ENCODE measurements around the gene DNAH2.

Gene DNAH2, protein sequence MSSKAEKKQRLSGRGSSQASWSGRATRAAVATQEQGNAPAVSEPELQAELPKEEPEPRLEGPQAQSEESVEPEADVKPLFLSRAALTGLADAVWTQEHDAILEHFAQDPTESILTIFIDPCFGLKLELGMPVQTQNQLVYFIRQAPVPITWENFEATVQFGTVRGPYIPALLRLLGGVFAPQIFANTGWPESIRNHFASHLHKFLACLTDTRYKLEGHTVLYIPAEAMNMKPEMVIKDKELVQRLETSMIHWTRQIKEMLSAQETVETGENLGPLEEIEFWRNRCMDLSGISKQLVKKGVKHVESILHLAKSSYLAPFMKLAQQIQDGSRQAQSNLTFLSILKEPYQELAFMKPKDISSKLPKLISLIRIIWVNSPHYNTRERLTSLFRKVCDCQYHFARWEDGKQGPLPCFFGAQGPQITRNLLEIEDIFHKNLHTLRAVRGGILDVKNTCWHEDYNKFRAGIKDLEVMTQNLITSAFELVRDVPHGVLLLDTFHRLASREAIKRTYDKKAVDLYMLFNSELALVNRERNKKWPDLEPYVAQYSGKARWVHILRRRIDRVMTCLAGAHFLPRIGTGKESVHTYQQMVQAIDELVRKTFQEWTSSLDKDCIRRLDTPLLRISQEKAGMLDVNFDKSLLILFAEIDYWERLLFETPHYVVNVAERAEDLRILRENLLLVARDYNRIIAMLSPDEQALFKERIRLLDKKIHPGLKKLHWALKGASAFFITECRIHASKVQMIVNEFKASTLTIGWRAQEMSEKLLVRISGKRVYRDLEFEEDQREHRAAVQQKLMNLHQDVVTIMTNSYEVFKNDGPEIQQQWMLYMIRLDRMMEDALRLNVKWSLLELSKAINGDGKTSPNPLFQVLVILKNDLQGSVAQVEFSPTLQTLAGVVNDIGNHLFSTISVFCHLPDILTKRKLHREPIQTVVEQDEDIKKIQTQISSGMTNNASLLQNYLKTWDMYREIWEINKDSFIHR (N-terminal part only)

GRCh38 chr17:7716901-7717755, at the start of gene DNAH2:
Gene DNAH2, plus strand, starts transcription at chr17:7717744. Its CDS starts 1,991 bp downstream, at chr17:7719735.
- peak; percentile 92 for DNase-seq (ENCODE audit: low read depth)

GRCh38 chr17:7668482-7668881, 49.1 kb upstream of the DNAH2 start:
- DNase-seq (ENCODE audit: low read depth) = no peak

GRCh38 chr17:7673239-7673638, 44.3 kb upstream of the DNAH2 start:
- peak; percentile 33 for DNase-seq (ENCODE audit: low read depth)

DNA sequence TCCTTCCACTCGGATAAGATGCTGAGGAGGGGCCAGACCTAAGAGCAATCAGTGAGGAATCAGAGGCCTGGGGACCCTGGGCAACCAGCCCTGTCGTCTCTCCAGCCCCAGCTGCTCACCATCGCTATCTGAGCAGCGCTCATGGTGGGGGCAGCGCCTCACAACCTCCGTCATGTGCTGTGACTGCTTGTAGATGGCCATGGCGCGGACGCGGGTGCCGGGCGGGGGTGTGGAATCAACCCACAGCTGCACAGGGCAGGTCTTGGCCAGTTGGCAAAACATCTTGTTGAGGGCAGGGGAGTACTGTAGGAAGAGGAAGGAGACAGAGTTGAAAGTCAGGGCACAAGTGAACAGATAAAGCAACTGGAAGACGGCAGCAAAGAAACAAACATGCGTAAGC, 42.6 kb upstream of the DNAH2 start:
- DNase-seq (ENCODE audit: low read depth) = no peak

GRCh38 chr17:7676533-7676932, 41.0 kb upstream of the DNAH2 start:
- no peak for DNase-seq (ENCODE audit: low read depth)

DNA sequence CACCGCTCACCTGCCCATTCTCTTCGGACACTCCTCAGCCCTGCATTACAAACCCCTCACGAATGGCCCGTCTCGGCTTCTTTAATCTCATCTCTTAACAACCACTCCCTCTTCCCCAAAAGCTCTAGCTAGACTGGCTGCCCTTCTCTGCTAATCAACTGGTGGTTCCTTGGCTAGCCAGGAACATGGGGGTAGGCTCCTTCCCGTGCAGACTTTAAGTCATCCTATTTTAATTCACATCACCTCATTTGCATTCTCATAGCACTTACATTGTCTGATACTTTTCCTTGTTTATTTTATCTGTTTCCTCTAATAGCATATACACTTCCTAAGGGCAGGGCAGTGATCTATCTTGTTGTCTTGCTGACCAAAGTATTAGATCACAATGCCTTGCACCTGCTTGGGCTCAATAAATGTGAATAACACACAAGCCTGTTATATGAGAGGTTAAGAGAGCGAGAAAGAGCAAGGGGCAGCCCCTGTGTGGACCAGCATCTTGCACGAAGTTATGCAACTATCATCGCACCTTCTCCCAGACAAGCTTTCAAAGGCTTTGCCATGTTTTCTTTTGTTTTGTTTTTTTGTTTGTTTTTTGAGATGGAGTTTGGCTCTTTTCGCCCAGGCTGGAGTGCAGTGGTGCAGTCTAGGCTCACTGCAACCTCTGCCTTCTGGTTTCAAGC, 40.0 kb upstream of the DNAH2 start:
- DNase-seq (ENCODE audit: low read depth) = no peak

GRCh38 chr17:7684851-7685532, 32.6 kb upstream of the DNAH2 start:
- DNase-seq (ENCODE audit: low read depth) = no peak

- DNase-seq (ENCODE audit: low read depth) = peak; percentile 97
Observed at GRCh38 chr17:7685533-7686221, 31.9 kb upstream of the DNAH2 start.

DNA sequence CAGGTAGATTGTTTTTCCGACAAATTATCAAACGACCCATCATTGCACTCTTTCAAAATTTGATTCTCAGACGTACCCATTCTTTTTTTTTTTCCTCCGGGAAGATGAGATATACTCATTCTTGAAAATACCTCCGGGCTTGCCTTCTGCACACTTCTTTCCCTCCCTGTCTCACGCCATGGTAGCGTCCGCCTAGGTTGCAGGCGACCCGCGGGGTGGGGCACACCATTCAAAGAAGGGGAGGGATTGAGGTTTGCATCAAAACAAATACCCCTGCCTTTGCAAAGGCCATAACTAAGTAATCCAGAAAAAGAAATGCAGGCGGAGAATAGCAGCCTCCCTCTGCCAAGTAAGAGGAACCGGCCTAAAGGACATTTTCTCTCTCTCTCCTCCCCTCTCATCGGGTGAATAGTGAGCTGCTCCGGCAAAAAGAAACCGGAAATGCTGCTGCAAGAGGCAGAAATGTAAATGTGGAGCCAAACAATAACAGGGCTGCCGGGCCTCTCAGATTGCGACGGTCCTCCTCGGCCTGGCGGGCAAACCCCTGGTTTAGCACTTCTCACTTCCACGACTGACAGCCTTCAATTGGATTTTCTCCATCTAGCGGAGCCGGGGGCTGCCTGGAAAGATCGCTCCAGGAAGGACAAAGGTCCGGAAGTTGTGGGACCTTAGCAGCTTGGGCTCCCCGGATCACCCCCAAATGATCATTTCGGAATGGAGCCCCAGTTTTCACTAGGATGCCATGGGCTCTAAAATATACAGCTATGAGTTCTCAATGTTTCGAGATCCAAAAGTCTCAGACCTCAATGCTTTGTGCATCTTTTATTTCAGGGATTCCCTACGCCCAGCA, 31.1 kb upstream of the DNAH2 start:
- DNase-seq (ENCODE audit: low read depth) = peak; percentile 87

DNA sequence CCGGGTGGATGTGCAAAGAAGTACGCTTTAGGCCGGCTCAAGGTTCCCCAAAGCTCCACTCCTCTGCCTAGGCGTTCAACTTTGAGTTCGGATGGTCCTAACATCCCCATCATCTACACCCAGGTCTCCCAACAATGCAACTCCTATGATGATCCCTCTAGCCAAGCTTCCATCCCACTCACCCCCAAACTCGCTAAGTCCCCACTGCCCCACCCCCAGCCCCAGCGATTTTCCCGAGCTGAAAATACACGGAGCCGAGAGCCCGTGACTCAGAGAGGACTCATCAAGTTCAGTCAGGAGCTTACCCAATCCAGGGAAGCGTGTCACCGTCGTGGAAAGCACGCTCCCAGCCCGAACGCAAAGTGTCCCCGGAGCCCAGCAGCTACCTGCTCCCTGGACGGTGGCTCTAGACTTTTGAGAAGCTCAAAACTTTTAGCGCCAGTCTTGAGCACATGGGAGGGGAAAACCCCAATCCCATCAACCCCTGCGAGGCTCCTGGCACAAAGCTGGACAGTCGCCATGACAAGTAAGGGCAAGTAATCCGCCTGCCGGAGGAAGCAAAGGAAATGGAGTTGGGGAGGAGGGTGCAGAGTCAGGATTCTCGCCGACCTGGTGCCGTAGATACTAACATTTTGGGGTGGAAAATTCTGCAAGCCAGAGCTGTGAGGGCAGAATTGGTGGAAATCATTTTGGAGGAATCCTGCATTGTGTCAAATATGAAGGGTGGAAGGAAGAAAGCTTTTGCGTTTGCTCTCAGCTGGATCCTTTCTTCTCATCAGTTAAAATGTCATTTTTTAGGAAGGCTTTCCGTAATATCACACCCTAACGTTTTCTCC, 30.3 kb upstream of the DNAH2 start, which contains the start of gene TP53:
Gene TP53, minus strand, starts transcription at position 419 of the 836 bp plus-strand sequence. CDS start 10,896 bp downstream, outside the sequence.
- DNase-seq (ENCODE audit: low read depth) = peak; percentile 97

GRCh38 chr17:7687908-7688807, 29.4 kb upstream of the DNAH2 start, which contains the start of gene WRAP53:
Gene WRAP53, plus strand, starts transcription at chr17:7688477. Its CDS starts 172 bp downstream, at chr17:7688649.
- DNase-seq (ENCODE audit: low read depth) = peak; percentile 100

DNA sequence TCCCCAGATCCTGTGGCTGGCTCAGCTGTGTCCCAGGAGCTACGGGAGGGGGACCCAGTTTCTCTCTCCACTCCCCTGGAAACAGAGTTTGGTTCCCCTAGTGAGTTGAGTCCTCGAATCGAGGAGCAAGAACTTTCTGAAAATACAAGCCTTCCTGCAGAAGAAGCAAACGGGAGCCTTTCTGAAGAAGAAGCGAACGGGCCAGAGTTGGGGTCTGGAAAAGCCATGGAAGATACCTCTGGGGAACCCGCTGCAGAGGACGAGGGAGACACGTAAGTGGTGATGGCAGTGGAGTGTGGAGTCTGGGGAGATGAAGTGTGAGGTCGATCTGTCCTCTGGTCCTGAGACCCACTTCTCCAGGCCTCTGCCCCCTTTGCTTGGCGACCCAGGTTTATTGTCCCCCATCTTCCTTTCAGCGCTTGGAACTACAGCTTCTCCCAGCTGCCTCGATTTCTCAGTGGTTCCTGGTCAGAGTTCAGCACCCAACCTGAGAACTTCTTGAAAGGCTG, 28.7 kb upstream of the DNAH2 start:
- DNase-seq (ENCODE audit: low read depth) = no peak

- DNase-seq (ENCODE audit: low read depth) = no peak
Observed at GRCh38 chr17:7695586-7695985, 22.0 kb upstream of the DNAH2 start.

DNA sequence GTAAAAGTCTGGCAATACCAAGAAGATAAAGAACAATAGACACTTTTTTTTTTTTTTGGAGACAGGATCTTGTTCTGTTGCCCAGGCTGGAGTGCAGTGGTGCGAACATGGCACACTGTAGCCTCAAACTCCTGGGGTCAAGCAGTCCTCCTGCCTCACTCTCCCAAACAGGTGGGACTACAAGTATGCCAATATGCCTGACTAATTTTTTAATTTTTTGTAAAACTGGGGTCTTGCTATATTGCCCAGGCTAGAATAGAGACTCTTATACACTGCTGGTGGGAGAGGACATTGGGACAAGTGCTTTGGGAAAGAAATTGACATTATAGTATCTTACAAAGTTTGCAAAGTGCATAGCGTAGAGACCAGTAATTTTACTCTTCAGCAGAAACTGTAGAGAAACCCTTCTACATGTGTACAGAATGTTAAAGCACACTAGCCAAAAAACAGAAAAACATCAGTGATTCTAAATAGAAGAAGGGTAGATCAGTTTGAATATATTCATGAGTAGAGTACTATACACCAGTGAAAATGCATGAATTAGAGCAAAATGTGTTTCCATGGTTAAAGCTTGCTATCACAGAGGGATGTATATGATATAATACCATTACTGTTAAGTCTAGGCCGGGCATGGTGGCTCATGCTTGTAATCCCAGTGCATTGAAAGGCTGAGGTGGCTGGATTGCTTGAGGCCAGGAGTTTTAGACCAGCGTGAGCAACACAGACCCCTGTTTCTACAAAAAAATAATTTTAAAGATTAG, 19.5 kb upstream of the DNAH2 start:
- no peak for DNase-seq (ENCODE audit: low read depth)

- no peak for DNase-seq (ENCODE audit: low read depth)
Observed at GRCh38 chr17:7700510-7700909, 17.0 kb upstream of the DNAH2 start.

DNA sequence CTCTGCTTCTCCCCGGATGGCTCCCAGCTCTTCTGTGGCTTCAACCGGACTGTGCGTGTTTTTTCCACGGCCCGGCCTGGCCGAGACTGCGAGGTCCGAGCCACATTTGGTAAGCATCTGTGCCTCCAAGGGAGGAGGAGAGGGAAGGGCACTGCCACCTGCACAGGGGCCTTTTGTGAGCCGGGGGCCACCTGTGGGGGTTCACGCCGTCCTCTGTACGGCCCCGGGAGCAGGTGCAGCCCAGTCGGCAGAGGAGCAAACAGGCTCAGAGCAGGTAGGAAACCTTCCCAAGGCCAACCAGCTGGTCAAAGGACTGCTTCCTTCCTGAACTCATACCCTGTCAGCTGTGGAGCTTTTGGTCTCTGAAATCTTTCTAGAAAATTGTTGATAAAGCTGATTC, 15.9 kb upstream of the DNAH2 start:
- DNase-seq (ENCODE audit: low read depth) = no peak
